GM12891 (cell line): ENCODE data around the gene HEXD.

ENCODE experiments used
- DNase-seq: peaks from one replicate; pipeline ENCODE4 v3.0.0; 2011; ENCODE audit warnings: low spot score; ENCODE audit not compliant: insufficient read length
- FAIRE-seq: peaks from 2 replicates; lab custom pipeline; 2011; peaks lifted over from hg19 to GRCh38; lab: Jason Lieb, UNC
- PAX5 ChIP-seq: IDR thresholded peaks from 2 replicates; pipeline ENCODE4 v1.6.1; 2011; ENCODE audit warnings: low read length, moderate library complexity, mild to moderate bottlenecking; ENCODE audit not compliant: insufficient read depth, severe bottlenecking
- POLR2A ChIP-seq: IDR thresholded peaks from 2 replicates; pipeline ENCODE4 v1.6.1; 2011; ENCODE audit warnings: low read depth, low read length, control low read depth
- POLR2AphosphoS5 ChIP-seq: IDR thresholded peaks from 2 replicates; pipeline ENCODE4 v1.6.1; 2011; ENCODE audit warnings: low read depth, low read length, control low read depth
- POU2F2 ChIP-seq: IDR thresholded peaks from 2 replicates; pipeline ENCODE4 v1.6.1; 2011; ENCODE audit warnings: low read depth, mild to moderate bottlenecking, control low read depth, low read length, moderate library complexity
- SPI1 ChIP-seq: IDR thresholded peaks from 2 replicates; pipeline ENCODE4 v1.6.1; 2011; ENCODE audit warnings: low read depth, low read length, control low read depth
- TAF1 ChIP-seq: IDR thresholded peaks from 2 replicates; pipeline ENCODE4 v1.6.1; 2011; ENCODE audit warnings: low read depth, low read length, control low read depth

Gene HEXD

DNA sequence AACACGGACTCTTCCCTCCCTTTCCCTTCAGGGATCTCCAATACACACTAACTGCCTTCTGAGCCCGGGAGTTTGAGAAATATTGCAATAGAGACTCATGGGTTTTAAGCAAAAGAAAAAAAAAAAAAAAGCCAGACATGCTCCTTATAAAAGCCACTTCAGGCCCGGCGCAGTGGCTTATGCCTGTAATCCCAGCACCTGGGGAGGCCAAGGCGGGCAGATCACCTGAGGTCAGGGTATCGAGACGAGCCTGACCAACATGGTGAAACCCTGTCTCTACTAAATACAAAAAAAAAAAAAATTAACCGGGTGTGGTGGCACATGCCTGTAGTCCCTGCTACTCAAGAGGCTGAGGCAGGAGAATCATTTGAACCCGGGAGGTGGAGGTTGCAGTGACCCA, 2.4 kb upstream of the HEXD start:
- no peak for DNase-seq
- no peak for FAIRE-seq

DNA sequence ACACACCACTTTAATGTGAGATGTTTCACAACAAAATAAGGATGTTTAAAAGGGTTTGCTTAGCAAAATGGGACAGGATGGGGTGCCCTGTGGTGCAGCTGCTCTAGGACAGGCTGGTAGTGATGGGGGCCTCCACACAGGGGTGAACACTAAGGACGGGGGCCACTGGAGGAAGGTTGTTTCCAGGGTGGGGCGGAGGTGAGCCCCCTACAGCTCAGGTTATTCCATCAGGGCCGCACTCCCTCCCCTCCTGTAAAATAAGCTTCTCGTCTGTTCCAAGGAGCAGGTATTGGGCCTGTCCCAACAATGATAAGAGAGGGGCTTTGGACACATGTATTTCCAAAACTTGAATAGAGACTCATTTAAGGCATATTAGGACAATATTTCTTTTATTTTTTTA, 1.9 kb upstream of the HEXD start:
- no peak for DNase-seq
- TF ChIP-seq TAF1 (no peak), SPI1 (no peak), POU2F2 (no peak), POLR2A (no peak), PAX5 (no peak), POLR2AphosphoS5 (no peak)
- FAIRE-seq, result no peak

More for the DNA sequence above, 2.4 kb upstream of the HEXD start:
- TF ChIP-seq POLR2AphosphoS5, result no peak
- no peak for TF ChIP-seq POLR2A
- TF ChIP-seq SPI1, result no peak
- no peak for TF ChIP-seq TAF1
- TF ChIP-seq POU2F2, result no peak

DNA sequence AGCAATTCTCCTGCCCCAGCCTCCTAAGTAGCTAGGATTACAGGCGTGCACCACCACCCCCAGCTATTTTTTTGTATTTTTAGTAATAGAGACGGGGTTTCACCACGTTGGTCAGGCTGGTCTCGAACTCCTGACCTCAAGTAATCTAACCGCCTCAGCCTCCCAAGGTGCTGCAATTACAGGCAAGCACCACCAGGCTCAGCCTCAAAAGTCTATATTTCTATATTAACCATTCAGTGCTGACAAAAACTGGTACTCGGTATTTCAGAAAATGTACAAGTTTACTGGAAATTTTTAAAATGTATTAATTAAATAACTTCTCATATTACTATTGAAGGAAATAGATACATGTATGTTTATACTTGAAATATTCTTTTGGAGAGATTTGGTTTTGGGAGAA, 1.4 kb upstream of the HEXD start:
- TF ChIP-seq PAX5, result no peak
- no peak for TF ChIP-seq SPI1
- no peak for TF ChIP-seq POLR2A
- no peak for TF ChIP-seq POLR2AphosphoS5
- no peak for TF ChIP-seq TAF1
- no peak for TF ChIP-seq POU2F2
- FAIRE-seq (no peak), DNase-seq (no peak)

DNA sequence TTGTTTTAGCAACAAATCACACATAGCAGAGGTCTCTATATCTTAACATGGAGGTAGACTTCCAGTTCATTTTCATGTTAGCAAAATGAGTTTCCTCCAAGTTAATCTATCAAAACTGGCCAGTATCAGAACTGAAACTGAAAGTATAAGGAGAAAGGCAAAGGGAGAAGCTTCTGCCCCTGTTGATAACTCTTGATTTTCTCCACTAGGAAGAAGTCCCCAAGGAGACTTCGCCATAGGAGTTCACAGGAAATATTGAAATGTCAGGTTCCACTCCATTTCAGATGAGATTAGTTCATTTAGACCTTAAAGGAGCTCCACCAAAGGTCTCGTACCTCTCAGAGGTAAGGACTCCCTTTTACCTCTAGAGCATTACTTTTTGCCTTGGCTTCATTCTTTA, 1.4 kb downstream of the HEXD start:
- no peak for DNase-seq
- no peak for FAIRE-seq
- TF ChIP-seq PAX5 (no peak), POU2F2 (no peak), SPI1 (no peak), TAF1 (no peak), POLR2A (no peak), POLR2AphosphoS5 (no peak)

DNA sequence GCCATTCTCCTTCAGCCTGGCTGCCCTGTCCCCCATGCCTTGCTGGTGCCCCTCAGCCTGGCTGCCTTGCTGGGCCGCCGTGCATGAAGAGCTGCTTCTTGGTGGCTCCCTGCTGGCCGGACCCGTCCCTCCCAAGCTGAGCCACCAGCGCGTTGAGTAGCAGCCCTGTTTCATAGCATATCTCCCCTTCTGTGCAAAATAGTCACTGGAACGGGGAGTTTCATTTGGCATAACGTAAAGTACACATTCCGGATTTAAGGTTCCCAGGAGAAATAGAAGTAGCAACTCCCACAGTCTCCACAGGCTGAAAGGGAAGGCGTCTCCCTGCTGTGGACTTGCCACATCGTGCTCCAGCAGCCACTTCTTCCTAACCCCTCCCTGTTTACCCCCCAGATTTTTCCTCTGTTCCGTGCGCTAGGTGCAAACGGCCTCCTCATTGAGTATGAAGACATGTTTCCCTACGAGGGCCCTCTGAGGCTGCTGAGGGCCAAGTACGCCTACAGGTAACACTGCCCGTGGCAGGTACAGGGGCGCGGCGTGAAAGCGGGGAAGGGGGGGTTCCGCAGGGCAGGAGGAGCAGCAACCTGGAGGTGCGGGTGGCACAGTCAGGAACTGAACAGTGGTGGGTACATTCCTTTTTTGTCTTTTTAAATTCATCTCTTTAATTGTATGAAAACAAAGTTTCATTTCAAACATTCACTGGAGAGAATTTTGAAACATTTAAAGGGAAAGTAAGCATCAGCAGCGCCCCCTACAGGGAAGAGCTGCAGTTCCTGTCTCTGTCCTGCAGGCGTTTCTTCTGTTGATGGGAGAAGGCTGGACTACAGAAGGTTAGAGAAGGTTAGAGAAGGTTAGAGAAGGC, 6.1 kb downstream of the HEXD start:
- DNase-seq (no peak), FAIRE-seq (no peak)
- TF ChIP-seq POLR2A, result no peak
- no peak for TF ChIP-seq POLR2AphosphoS5
- no peak for TF ChIP-seq SPI1
- no peak for TF ChIP-seq PAX5
- no peak for TF ChIP-seq TAF1
- no peak for TF ChIP-seq POU2F2

DNA sequence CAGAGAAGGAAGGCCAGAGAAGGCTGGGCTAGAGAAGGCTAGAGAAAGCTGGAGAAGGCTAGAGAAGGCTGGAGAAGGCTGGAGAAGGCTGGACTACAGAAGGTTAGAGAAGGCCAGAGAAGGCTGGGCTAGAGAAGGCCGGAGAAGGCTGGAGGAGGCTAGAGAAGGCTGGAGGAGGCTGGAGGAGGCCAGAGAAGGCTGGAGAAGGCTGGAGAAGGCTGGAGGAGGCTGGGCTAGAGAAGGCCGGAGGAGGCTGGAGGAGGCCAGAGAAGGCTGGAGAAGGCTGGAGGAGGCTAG, 6.7 kb downstream of the HEXD start:
- DNase-seq (no peak), FAIRE-seq (no peak)

DNA sequence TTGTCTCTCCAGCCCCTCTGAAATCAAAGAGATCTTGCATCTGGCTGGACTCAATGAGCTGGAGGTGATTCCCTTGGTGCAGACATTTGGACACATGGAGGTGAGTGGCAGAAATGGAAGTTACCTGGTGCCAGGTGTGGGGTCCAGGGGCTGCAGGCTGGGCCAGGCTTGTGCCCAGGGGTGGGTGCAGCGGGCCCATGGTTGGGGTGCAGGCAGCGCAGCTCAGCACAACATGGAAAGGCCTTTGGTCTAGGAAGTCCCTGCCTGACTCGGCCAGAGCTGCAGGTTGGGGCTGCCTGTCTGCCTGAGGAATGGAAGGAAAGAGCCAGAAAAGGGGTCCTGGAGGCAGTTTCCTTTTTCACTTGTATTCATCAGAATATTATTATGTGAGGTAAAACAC, 10.4 kb downstream of the HEXD start:
- no peak for DNase-seq
- TF ChIP-seq TAF1 (no peak), PAX5 (no peak), POLR2AphosphoS5 (no peak), POLR2A (no peak), POU2F2 (no peak), SPI1 (no peak)
- FAIRE-seq, result no peak

More for the DNA sequence above, 6.7 kb downstream of the HEXD start:
- TF ChIP-seq PAX5 (no peak), POU2F2 (no peak), TAF1 (no peak), POLR2AphosphoS5 (no peak), SPI1 (no peak), POLR2A (no peak)

DNA sequence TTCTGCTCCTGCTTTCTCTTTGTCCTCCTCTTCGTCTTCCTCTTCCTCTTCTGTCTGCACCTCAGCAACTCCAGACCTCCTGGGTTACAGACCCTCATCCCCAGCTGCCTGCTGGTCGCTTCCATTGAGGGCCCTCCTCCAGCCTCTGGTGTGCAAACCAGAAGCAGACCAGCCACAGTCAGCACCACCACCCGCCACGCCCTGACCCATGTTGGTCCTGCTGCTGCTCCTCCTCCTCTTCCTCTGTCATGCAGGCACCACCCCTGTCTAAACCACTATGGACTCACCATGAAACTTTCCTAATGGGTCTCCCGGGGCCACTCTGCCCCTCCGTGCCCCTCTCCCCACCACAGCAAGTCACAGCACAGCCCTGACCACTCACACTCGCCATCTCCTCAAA, 11.7 kb downstream of the HEXD start:
- FAIRE-seq (no peak), DNase-seq (no peak)
- TF ChIP-seq POLR2A (no peak), POU2F2 (no peak), SPI1 (no peak), PAX5 (no peak), POLR2AphosphoS5 (no peak), TAF1 (no peak)

DNA sequence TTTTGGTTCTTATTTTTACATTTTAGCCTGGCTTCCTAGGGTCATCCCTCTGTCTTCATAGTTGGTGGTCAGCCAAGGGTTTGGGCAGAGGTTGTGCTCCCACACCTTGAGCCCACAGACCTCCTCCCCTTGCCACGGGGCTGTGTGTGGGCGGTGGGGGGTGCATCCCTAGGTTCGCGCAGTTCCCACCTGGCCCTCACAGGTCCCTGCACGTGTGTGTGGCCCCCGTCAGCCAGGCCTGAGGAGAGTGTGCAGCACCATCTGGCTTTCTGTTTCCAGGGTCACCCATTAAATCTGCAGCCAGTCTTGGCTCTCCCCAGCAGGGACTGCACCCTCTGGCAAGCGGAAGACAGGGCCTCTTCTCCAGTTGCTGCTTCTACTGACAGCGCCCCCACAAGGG, 13.9 kb downstream of the HEXD start:
- TF ChIP-seq SPI1 (no peak), TAF1 (no peak), POLR2AphosphoS5 (no peak), PAX5 (no peak), POU2F2 (no peak), POLR2A (no peak)
- FAIRE-seq (no peak), DNase-seq (no peak)

DNA sequence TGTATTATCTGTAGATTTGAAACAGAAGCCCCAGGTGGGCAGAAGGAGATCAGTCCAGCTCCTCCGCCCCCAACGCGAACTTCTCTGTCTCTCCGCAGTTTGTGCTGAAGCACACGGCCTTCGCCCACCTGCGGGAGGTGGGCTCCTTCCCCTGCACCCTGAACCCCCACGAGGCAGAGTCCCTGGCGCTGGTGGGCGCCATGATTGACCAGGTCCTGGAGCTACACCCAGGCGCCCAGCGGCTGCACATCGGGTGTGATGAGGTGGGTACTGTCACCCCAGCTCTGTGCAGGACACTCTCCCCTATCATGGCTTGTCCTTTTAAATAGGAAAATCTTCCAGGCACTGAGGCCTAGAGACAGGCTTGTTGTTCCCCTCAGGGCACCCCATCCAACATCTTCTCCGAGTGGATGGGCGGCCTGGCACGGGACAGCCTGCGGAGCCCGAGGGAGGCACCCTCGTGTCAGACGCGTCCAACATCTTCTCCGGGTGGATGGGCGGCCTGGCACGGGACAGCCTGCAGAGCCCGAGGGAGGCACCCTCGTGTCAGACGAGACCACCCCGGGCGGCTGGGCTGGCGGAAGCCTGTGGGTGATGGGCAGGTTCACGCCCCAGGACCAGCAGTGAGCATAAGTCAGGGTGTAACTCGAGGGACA, 15.5 kb downstream of the HEXD start:
- no peak for TF ChIP-seq POLR2A
- TF ChIP-seq SPI1, result no peak
- no peak for TF ChIP-seq PAX5
- FAIRE-seq (no peak), DNase-seq (no peak)

DNA sequence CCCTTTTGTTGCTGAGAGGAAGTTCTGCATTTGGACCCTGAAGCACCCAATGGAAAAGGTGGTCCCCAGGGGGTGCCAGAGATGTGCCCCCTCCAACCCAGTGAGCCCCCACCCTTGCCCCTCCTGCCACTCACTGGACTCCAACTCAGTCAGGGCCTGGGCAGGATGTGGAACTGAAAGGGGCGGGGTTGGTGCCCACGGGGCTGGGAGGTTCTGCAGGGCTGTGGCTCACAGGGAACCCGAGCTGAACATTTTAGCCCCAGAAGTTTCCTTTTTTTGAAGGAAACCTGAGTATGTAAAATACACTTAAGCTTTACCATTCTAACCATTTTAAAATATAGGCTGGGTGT, 16.0 kb downstream of the HEXD start:
- TF ChIP-seq PAX5 (no peak), POLR2AphosphoS5 (no peak), POU2F2 (no peak), TAF1 (no peak), SPI1 (no peak), POLR2A (no peak)
- DNase-seq, result no peak
- peak; percentile 65 for FAIRE-seq
